ENCODE measurements around the gene DDX3X.

Gene DDX3X

GRCh38 chrX:41344053-41344452, 10.1 kb downstream of the DDX3X start:
- Histone ChIP-seq H3K4me1 (ENCODE audit: control insufficient read depth, insufficient read depth, low read length) (peaks cover 5% of the 10 kb centered on the region; the same call in 1 of the 2 replicates), H3K9me3 (ENCODE audit: control insufficient read depth, insufficient read depth, low read depth, low read length) (no peaks in the 10 kb centered on the region), H3K4me3 (ENCODE audit: low read depth, low read length) (no peak overlapping the region), H3K36me3 (ENCODE audit: control insufficient read depth in 2 of 2, insufficient read depth in 1 of 2, low read length in 2 of 2) (peaks cover 95 to 99% of the 10 kb centered on the region in 2 experiments), H3K27ac (ENCODE audit: extremely low read depth, low read depth, low read length) (no peak overlapping the region)
- POLR2A ChIA-PET, result interaction anchor here (1.5 kb wide), 1 partner anchor 10 kb away, joined by 4 read pairs; the partner anchor contains the start of gene DDX3X
- TF ChIP-seq HOXC10 (CRISPR knock-in tag; IDR thresholded peaks at IDR 0.05) (no peak), ZNF549 (tag by site-specific recombination; IDR thresholded peaks at IDR 0.05) (no peak), ZNF677 (tag by site-specific recombination; IDR thresholded peaks at IDR 0.05) (no peak), MEIS1 (CRISPR knock-in tag; IDR thresholded peaks at IDR 0.05; ENCODE audit: borderline replicate concordance) (no peak), ZNF423 (tag by site-specific recombination; IDR thresholded peaks at IDR 0.05) (no peak)
- CTCF ChIA-PET, result interaction anchor here (0.7 kb wide), 1 partner anchor 191 kb away, joined by 3 read pairs; no protein-coding TSS in a partner anchor

GRCh38 chrX:41347186-41347585, 13.2 kb downstream of the DDX3X start:
- Histone ChIP-seq H3K4me3 (ENCODE audit: low read depth, low read length) (no peak overlapping the region), H3K27ac (ENCODE audit: extremely low read depth, low read depth, low read length) (no peak overlapping the region), H3K36me3 (ENCODE audit: control insufficient read depth in 2 of 2, insufficient read depth in 1 of 2, low read length in 2 of 2) (peaks cover 66 to 82% of the 10 kb centered on the region in 2 experiments), H3K9me3 (ENCODE audit: control insufficient read depth, insufficient read depth, low read depth, low read length) (no peaks in the 10 kb centered on the region), H3K4me1 (ENCODE audit: control insufficient read depth, insufficient read depth, low read length) (no peaks in the 10 kb centered on the region)
- TF ChIP-seq ZNF274 (IDR thresholded peaks at IDR 0.05; ENCODE audit: low read length) (no peak), ZNF274 (tag by site-specific recombination; IDR thresholded peaks at IDR 0.05; ENCODE audit: borderline replicate concordance) (no peak), OSR2 (tag by site-specific recombination; IDR thresholded peaks at IDR 0.05) (peak; percentile 48; the same call in 1 of the 2 replicates)
- ChIA-PET POLR2A (interaction anchor here (0.5 to 2.4 kb wide), 2 partner anchors 13 to 50 kb away, joined by 3 to 7 read pairs; partner anchors contain the start of gene DDX3X), CTCF (interaction anchor here (0.6 kb wide), 1 partner anchor 779 kb away, joined by 3 read pairs; no protein-coding TSS in a partner anchor)

DNA sequence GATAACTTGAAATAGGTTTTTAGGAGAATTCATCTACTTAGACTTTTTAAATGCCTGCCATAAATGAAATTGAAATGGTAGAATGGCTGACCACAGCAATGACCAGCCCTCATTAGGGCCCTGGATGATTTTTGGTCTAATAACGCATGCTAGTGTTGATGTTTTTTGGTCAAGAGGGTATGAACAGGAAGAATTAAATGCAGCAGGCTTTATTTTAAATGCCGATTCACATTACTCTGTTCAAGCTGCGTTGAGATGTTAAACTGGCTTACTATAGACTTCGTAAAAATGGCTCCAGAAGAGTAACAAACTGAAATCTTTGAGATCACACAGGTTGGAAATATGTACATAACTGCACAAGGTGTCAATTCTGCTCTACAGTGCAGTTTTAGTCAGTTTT, 14.6 kb downstream of the DDX3X start:
- ChIA-PET POLR2A (interaction anchor here (2.4 kb wide), 1 partner anchor 15 kb away, joined by 7 read pairs; the partner anchor contains the start of gene DDX3X), CTCF (no interaction called here)
- Histone ChIP-seq H3K4me1 (ENCODE audit: control insufficient read depth, insufficient read depth, low read length) (no peaks in the 10 kb centered on the region), H3K27ac (ENCODE audit: extremely low read depth, low read depth, low read length) (no peak overlapping the region), H3K36me3 (ENCODE audit: control insufficient read depth in 2 of 2, insufficient read depth in 1 of 2, low read length in 2 of 2) (peaks cover 52 to 69% of the 10 kb centered on the region in 2 experiments), H3K9me3 (ENCODE audit: control insufficient read depth, insufficient read depth, low read depth, low read length) (no peaks in the 10 kb centered on the region), H3K4me3 (ENCODE audit: low read depth, low read length) (no peak overlapping the region)
- TF ChIP-seq ZNF37A (tag by site-specific recombination; IDR thresholded peaks at IDR 0.05), result no peak
- TF ChIP-seq ZNF214 (tag by site-specific recombination; IDR thresholded peaks at IDR 0.05; ENCODE audit: borderline replicate concordance), result no peak
- no peak for TF ChIP-seq ZNF629 (tag by site-specific recombination; IDR thresholded peaks at IDR 0.05)
- no peak for TF ChIP-seq ZNF416 (tag by site-specific recombination; IDR thresholded peaks at IDR 0.05)
- TF ChIP-seq ZNF555 (tag by site-specific recombination; conservative IDR thresholded peaks at IDR 0.05), result no peak
- no peak for TF ChIP-seq EGR2 (tag by site-specific recombination; IDR thresholded peaks at IDR 0.05; ENCODE audit: low read depth)
- TF ChIP-seq, protein P1, sequence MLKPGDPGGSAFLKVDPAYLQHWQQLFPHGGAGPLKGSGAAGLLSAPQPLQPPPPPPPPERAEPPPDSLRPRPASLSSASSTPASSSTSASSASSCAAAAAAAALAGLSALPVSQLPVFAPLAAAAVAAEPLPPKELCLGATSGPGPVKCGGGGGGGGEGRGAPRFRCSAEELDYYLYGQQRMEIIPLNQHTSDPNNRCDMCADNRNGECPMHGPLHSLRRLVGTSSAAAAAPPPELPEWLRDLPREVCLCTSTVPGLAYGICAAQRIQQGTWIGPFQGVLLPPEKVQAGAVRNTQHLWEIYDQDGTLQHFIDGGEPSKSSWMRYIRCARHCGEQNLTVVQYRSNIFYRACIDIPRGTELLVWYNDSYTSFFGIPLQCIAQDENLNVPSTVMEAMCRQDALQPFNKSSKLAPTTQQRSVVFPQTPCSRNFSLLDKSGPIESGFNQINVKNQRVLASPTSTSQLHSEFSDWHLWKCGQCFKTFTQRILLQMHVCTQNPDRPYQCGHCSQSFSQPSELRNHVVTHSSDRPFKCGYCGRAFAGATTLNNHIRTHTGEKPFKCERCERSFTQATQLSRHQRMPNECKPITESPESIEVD (tag by site-specific recombination; IDR thresholded peaks at IDR 0.05), result no peak
- TF ChIP-seq ZNF48 (tag by site-specific recombination; IDR thresholded peaks at IDR 0.05), result no peak
- TF ChIP-seq ZNF747 (tag by site-specific recombination; IDR thresholded peaks at IDR 0.05), result no peak
- TF ChIP-seq ZSCAN16 (tag by site-specific recombination; IDR thresholded peaks at IDR 0.05), result no peak
- no peak for TF ChIP-seq ZNF670 (tag by site-specific recombination; IDR thresholded peaks at IDR 0.05; ENCODE audit: low read depth)
- TF ChIP-seq ZNF146 (tag by site-specific recombination; IDR thresholded peaks at IDR 0.05), result no peak
- no peak for TF ChIP-seq HIC1 (tag by site-specific recombination; IDR thresholded peaks at IDR 0.05)
- no peak for TF ChIP-seq ZSCAN23 (tag by site-specific recombination; IDR thresholded peaks at IDR 0.05)
- no peak for TF ChIP-seq ZNF341 (tag by site-specific recombination; IDR thresholded peaks at IDR 0.05; ENCODE audit: low read depth)

All from HEK293 (cell line).